B cell (primary cell): ENCODE measurements around the gene TEX261. TPM values are rescaled to one million over a fixed set of nuclear protein-coding genes. Genes with fewer than 3 reads are reported as not detected.

Source experiments
- ATAC-seq: fragments of 200-7000 bp; cut with Tn5 transposase; one replicate; pipeline ENCODE4 v1.10.0; 2021; ENCODE audit warnings: low read depth, mild to moderate bottlenecking, moderate number of reproducible peaks, moderate library complexity
- CTCF ChIA-PET: fragments of 350-600 bp; sonication (Branson Sonifier 250); formaldehyde crosslinking; loops from one replicate; lab custom pipeline; 2021; ENCODE audit warnings: antibody characterized with exemption, inconsistent platforms; lab: Charles Lee
- POLR2A ChIA-PET: fragments of 350-600 bp; sonication (Branson Sonifier 250); formaldehyde crosslinking; loops from one replicate; lab custom pipeline; 2021; ENCODE audit warnings: antibody characterized with exemption; lab: Charles Lee
- DNase-seq: peaks from one replicate; pipeline ENCODE4 v3.0.0; 2013
- H2AFZ ChIP-seq: 2 replicates; pipeline ENCODE4 v1.6.1; 2012; ENCODE audit warnings: mild to moderate bottlenecking, low read depth, low read length; ENCODE audit not compliant: insufficient read depth, poor library complexity, severe bottlenecking
- H3K27ac ChIP-seq, 2 donors: 1 replicate in 1 of 2; 2 replicates in 1 of 2; pipeline ENCODE4 v1.5.1; 2012 to 2013; ENCODE audit warnings: low read length in 2 of 2, mild to moderate bottlenecking in 2 of 2, moderate library complexity in 1 of 2
- H3K27me3 ChIP-seq, 4 experiments: fragments of 200-600 bp in 1 of 4; sonication (generic) in 1 of 4; replicated peaks in 1 of 4; 1 replicate in 2 of 4; 2 replicates in 2 of 4; pipeline versions ENCODE4 v1.6.1 to v1.7.0; 2013 to 2016; ENCODE audit warnings: low read length in 3 of 4, mild to moderate bottlenecking in 2 of 4, mixed read lengths in 1 of 4, moderate library complexity in 1 of 4; ENCODE audit not compliant: insufficient read depth in 4 of 4, control insufficient read depth in 3 of 4; ENCODE audit errors: control extremely low read depth in 1 of 4
- H3K36me3 ChIP-seq, 2 experiments: replicated peaks in 1 of 2; 1 replicate in 1 of 2; 2 replicates in 1 of 2; pipeline versions ENCODE4 v1.6.1 to v1.7.1; 2013; ENCODE audit warnings: low read length in 1 of 2; ENCODE audit not compliant: insufficient read depth in 2 of 2, control insufficient read depth in 1 of 2; ENCODE audit errors: control extremely low read depth in 1 of 2, extremely low read depth in 1 of 2
- H3K4me1 ChIP-seq, 2 donors: fragments of 200-600 bp in 1 of 2; sonication (generic) in 1 of 2; 1 replicate in 1 of 2; 2 replicates in 1 of 2; pipeline versions ENCODE4 v1.5.1 to v1.6.1; 2013 to 2017; ENCODE audit warnings: low read length in 2 of 2; ENCODE audit not compliant: control insufficient read depth in 2 of 2, insufficient read depth in 2 of 2
- H3K4me2 ChIP-seq: replicated peaks from 2 replicates; pipeline ENCODE3; 2012; ENCODE audit warnings: mild to moderate bottlenecking, low read depth, low read length; ENCODE audit not compliant: poor library complexity, severe bottlenecking
- H3K4me3 ChIP-seq, 5 experiments: fragments of 200-600 bp in 1 of 5; sonication (generic) in 1 of 5; 1 replicate in 3 of 5; 2 replicates in 2 of 5; pipeline versions ENCODE4 v1.5.1 to v1.7.0; 2011 to 2016; ENCODE audit warnings: low read length in 4 of 5, mild to moderate bottlenecking in 4 of 5, low read depth in 2 of 5, control low read depth in 1 of 5, moderate library complexity in 1 of 5; ENCODE audit not compliant: insufficient read depth in 1 of 5; ENCODE audit errors: control extremely low read depth in 1 of 5, extremely low read depth in 1 of 5
- H3K79me2 ChIP-seq: fragments of 200-600 bp; sonication (generic); one replicate; pipeline ENCODE4 v1.6.0; 2016; ENCODE audit warnings: low read length; ENCODE audit not compliant: control insufficient read depth, insufficient read depth
- H3K9ac ChIP-seq: fragments of 200-600 bp; sonication (generic); 2 replicates; pipeline ENCODE4 v1.6.1; 2017; ENCODE audit warnings: mild to moderate bottlenecking, low read length, moderate library complexity
- H3K9me3 ChIP-seq, 3 donors: one replicate each; pipeline versions ENCODE4 v1.6.1 to v1.7.1; 2013; ENCODE audit warnings: low read length in 2 of 3; ENCODE audit not compliant: control insufficient read depth in 2 of 3, insufficient read depth in 1 of 3; ENCODE audit errors: control extremely low read depth in 1 of 3
- H4K20me1 ChIP-seq: 2 replicates; pipeline ENCODE4 v1.6.0; 2012; ENCODE audit warnings: mild to moderate bottlenecking, low read length; ENCODE audit not compliant: insufficient read depth, control insufficient read depth, poor library complexity, severe bottlenecking
- H3K27ac Mint-ChIP-seq: one replicate; pipeline ENCODE4 v1.8.0; 2021; ENCODE audit warnings: mixed read lengths
- H3K27me3 Mint-ChIP-seq: one replicate; pipeline ENCODE4 v1.8.0; 2021; ENCODE audit warnings: mixed read lengths
- H3K4me1 Mint-ChIP-seq: one replicate; pipeline ENCODE4 v1.8.0; 2021; ENCODE audit warnings: mixed read lengths
- H3K4me3 Mint-ChIP-seq: one replicate; pipeline ENCODE4 v1.8.0; 2021; ENCODE audit warnings: mixed read lengths
- H3K9me3 Mint-ChIP-seq: one replicate; pipeline ENCODE4 v1.8.0; 2022; ENCODE audit warnings: mixed read lengths; ENCODE audit not compliant: insufficient read depth
- CTCF ChIP-seq: fragments of 200-600 bp; IDR thresholded peaks from one replicate; pipeline ENCODE4 v1.8.0; 2022; ENCODE audit warnings: antibody characterized with exemption, mild to moderate bottlenecking
- EZH2 ChIP-seq: IDR thresholded peaks from 2 replicates; pipeline ENCODE4 v1.6.1; 2012; ENCODE audit warnings: borderline replicate concordance, low read depth, mild to moderate bottlenecking, moderate library complexity, low read length; ENCODE audit not compliant: insufficient read depth, poor library complexity, severe bottlenecking
- WGBS: methylation state at CpG from one replicate; pipeline ENCODE4 v1.1.5; 2013; ENCODE audit warnings: missing lambda C conversion rate; ENCODE audit not compliant: insufficient coverage; 5-methylcytosine and 5-hydroxymethylcytosine counted together
- intact Hi-C: fragments of 100-400 bp; cut with micrococcal nuclease; formaldehyde crosslinking; loops from one replicate; pipeline ENCODE4 v1.10.0; 2022
- polyA plus RNA-seq: library from polyadenylated mRNA; depleted of rRNA; stranded (reverse); fragments of >200 nt; gene quantifications from 2 replicates; pipeline ENCODE4 v1.2.3, GENCODE V29; 2012
- total RNA-seq, 2 donors: library from RNA; stranded (reverse); fragments of 120-200 nt in 1 of 2; gene quantifications; 1 replicate in 1 of 2; 2 replicates in 1 of 2; pipeline versions ENCODE4 v1.2.3 to v1.2.4, GENCODE V29; 2013 to 2022

The TEX261 gene
- total and polyA plus RNA-seq, 2 donors (not counting 1 experiment from before 2014, with no cell fraction given), result 29.0 to 56.4 TPM

GRCh38 chr2:70942396-70943204 is 52.1 kb downstream of the TEX261 start:
- Histone ChIP-seq H3K27ac (no peak overlapping the region), H3K79me2 (no peaks in the 10 kb centered on the region), H3K36me3 (no peaks in the 10 kb centered on the region), H3K4me3 (no peak overlapping the region), H3K4me1 (peaks cover 5 to 6% of the 10 kb centered on the region in 2 donors), H3K9me3 (no peaks in the 10 kb centered on the region), H3K9ac (no peak overlapping the region), H3K27me3 (peaks cover 0 to 19% (median 9%) of the 10 kb centered on the region in 4 experiments), H4K20me1 (no peaks in the 10 kb centered on the region), H3K4me2 (no peak overlapping the region), H2AFZ (no peak overlapping the region)
- Mint-ChIP-seq H3K27ac (no peak overlapping the region), H3K27me3 (peaks cover 32% of the 10 kb centered on the region), H3K4me1 (peaks cover 4% of the 10 kb centered on the region), H3K9me3 (no peaks in the 10 kb centered on the region), H3K4me3 (no peak overlapping the region)
- POLR2A ChIA-PET, result interaction anchor here (0.7 kb wide), 1 partner anchor 11 kb away, joined by 3 read pairs; no protein-coding TSS in a partner anchor
- intact Hi-C loops, result no loop called here
- WGBS, result 75% methylated on average over 2 of the region's 6 CpGs
- no peak for DNase-seq
- CTCF ChIA-PET, result interaction anchor here (0.6 to 2.0 kb wide), 3 partner anchors 8 to 21 kb away, joined by 3 to 7 read pairs (median 3); no protein-coding TSS in a partner anchor
- TF ChIP-seq EZH2 (no peak), CTCF (no peak)
- no peak for ATAC-seq

- intact Hi-C loops, result no loop called here
- Histone ChIP-seq H3K9ac (no peak overlapping the region), H3K4me3 (no peak overlapping the region), H2AFZ (no peak overlapping the region), H3K36me3 (no peaks in the 10 kb centered on the region), H3K79me2 (no peaks in the 10 kb centered on the region), H3K9me3 (no peaks in the 10 kb centered on the region), H3K27me3 (peaks cover 0 to 10% (median 3%) of the 10 kb centered on the region in 4 experiments), H3K4me2 (no peak overlapping the region), H4K20me1 (no peaks in the 10 kb centered on the region), H3K4me1 (peaks cover 1% of the 10 kb centered on the region in 2 donors), H3K27ac (no peak overlapping the region)
- TF ChIP-seq EZH2, result no peak
- TF ChIP-seq CTCF, result no peak
- ChIA-PET CTCF (interaction anchor here (2.0 kb wide), 1 partner anchor 9 kb away, joined by 7 read pairs; no protein-coding TSS in a partner anchor), POLR2A (no interaction called here)
- DNase-seq (no peak), ATAC-seq (no peak)
- WGBS, result 72% methylated on average over 5 of the region's 5 CpGs
- peaks cover under 1% of the 10 kb centered on the region for H3K4me1 Mint-ChIP-seq
- no peak overlapping the region for H3K4me3 Mint-ChIP-seq
- no peak overlapping the region for H3K27ac Mint-ChIP-seq
- H3K9me3 Mint-ChIP-seq, result no peaks in the 10 kb centered on the region
- H3K27me3 Mint-ChIP-seq, result peaks cover 28% of the 10 kb centered on the region
Observed at GRCh38 chr2:70941701-70942100, 53.0 kb downstream of the TEX261 start.
